Activated naive CD4-positive, alpha-beta T cell treated with anti-CD3 and anti-CD28 coated beads, Interleukin-2, amount 10 ng/mL, durations not matched to agents 7 days and 5 days (primary cell): Measurements from ENCODE around the gene SIGLEC5.

Experiments used
- CTCF ChIA-PET: fragments of 350-600 bp; sonication (Branson Sonifier 250); formaldehyde crosslinking; loops from one replicate; lab custom pipeline; 2021; ENCODE audit warnings: antibody characterized with exemption; lab: Charles Lee
- DNase-seq: peaks from one replicate; pipeline ENCODE4 v3.0.0-alpha.2; 2020
- H3K27ac Mint-ChIP-seq: one replicate; pipeline ENCODE4 v1.8.0; 2021; ENCODE audit warnings: mild to moderate bottlenecking, moderate library complexity, mixed read lengths
- H3K27me3 Mint-ChIP-seq: one replicate; pipeline ENCODE4 v1.8.0; 2021; ENCODE audit warnings: mild to moderate bottlenecking, mixed read lengths
- H3K36me3 Mint-ChIP-seq: one replicate; pipeline ENCODE4 v1.8.0; 2021; ENCODE audit warnings: mixed read lengths
- H3K4me1 Mint-ChIP-seq: one replicate; pipeline ENCODE4 v1.8.0; 2021; ENCODE audit warnings: mixed read lengths
- H3K4me3 Mint-ChIP-seq: one replicate; pipeline ENCODE4 v1.8.0; 2021; ENCODE audit warnings: mild to moderate bottlenecking, moderate library complexity, mixed read lengths
- H3K9me3 Mint-ChIP-seq: one replicate; pipeline ENCODE4 v1.8.0; 2021; ENCODE audit warnings: mixed read lengths

The SIGLEC5 gene

GRCh38 chr19:51564791-51565190 lies 65.4 kb downstream of the SIGLEC5 start:
- Mint-ChIP-seq H3K4me3 (no peak overlapping the region), H3K4me1 (peaks cover 2% of the 10 kb centered on the region), H3K27ac (no peak overlapping the region), H3K27me3 (peaks cover 61% of the 10 kb centered on the region), H3K9me3 (no peaks in the 10 kb centered on the region), H3K36me3 (no peaks in the 10 kb centered on the region)
- DNase-seq: no peak
- CTCF ChIA-PET: no interaction called here
